Endothelial cell of umbilical vein (primary cell): ENCODE measurements around the gene COX8A. TPM values are rescaled to one million over a fixed set of nuclear protein-coding genes. Genes with fewer than 3 reads are reported as not detected.

Source experiments
- BruUV-seq: library from RNA; stranded (reverse); fragments of 400-500 nt; replicated peaks from 2 replicates; lab custom pipeline; 2021; lab: Mats Ljungman, UMichigan
- CTCF ChIA-PET: fragments of 300-600, 350-600 bp; sonication (Branson Sonifier 250); formaldehyde crosslinking; loops from one replicate; lab custom pipeline; 2021; ENCODE audit warnings: antibody characterized with exemption, inconsistent platforms; lab: Charles Lee
- POLR2A ChIA-PET: fragments of 300-600, 350-600 bp; sonication (Branson Sonifier 250); formaldehyde crosslinking; loops from one replicate; lab custom pipeline; 2021; ENCODE audit warnings: antibody characterized with exemption, inconsistent platforms; lab: Charles Lee
- DNase-seq: peaks from one replicate; pipeline ENCODE4 v3.0.0-alpha.2; 2011; ENCODE audit warnings: low read depth, low spot score
- FAIRE-seq: peaks from 2 replicates; lab custom pipeline; 2011; peaks lifted over from hg19 to GRCh38; lab: Jason Lieb, UNC
- H2AFZ ChIP-seq: 2 replicates; pipeline ENCODE4 v1.6.0; 2012; ENCODE audit warnings: low read depth, low read length, control low read depth, inconsistent platforms
- H3K27ac ChIP-seq: 2 replicates; pipeline ENCODE4 v1.5.1; 2011; ENCODE audit warnings: low read depth, mild to moderate bottlenecking, control low read depth, low read length, moderate library complexity; ENCODE audit not compliant: insufficient read depth
- H3K27me3 ChIP-seq, 2 experiments: 2 replicates each; pipeline versions ENCODE4 v1.6.0 to v1.6.1; 2011; ENCODE audit warnings: low read length in 2 of 2, mixed read lengths in 1 of 2; ENCODE audit not compliant: control insufficient read depth in 2 of 2, insufficient read depth in 2 of 2
- H3K36me3 ChIP-seq, 2 experiments: 2 replicates in 1 of 2; 3 replicates in 1 of 2; pipeline ENCODE4 v1.5.1; 2011; ENCODE audit warnings: low read length in 2 of 2, mild to moderate bottlenecking in 1 of 2, moderate library complexity in 1 of 2; ENCODE audit not compliant: control insufficient read depth in 2 of 2, insufficient read depth in 2 of 2; ENCODE audit errors: extremely low read depth in 1 of 2
- H3K4me1 ChIP-seq: 3 replicates; pipeline ENCODE4 v1.5.1; 2011; ENCODE audit warnings: mild to moderate bottlenecking, low read length; ENCODE audit not compliant: control insufficient read depth, insufficient read depth; ENCODE audit errors: extremely low read depth
- H3K4me2 ChIP-seq: 2 replicates; pipeline ENCODE4 v1.6.1; 2011; ENCODE audit warnings: low read length, control low read depth, mixed read lengths; ENCODE audit not compliant: insufficient read depth
- H3K4me3 ChIP-seq, 3 experiments: fragments of 200-600 bp in 1 of 3; sonication (generic), shearing (Covaris generic) in 1 of 3; replicated peaks in 1 of 3; 2 replicates each; pipeline ENCODE4 v1.5.1; 2011 to 2016; ENCODE audit warnings: control low read depth in 3 of 3, low read length in 3 of 3, mild to moderate bottlenecking in 2 of 3, inconsistent platforms in 1 of 3, low read depth in 1 of 3, moderate library complexity in 1 of 3; ENCODE audit not compliant: insufficient read depth in 1 of 3
- H3K79me2 ChIP-seq: 2 replicates; pipeline ENCODE4 v1.6.0; 2012; ENCODE audit warnings: low read length, inconsistent platforms; ENCODE audit not compliant: control insufficient read depth, insufficient read depth
- H3K9ac ChIP-seq: replicated peaks from 2 replicates; pipeline ENCODE3; 2011; ENCODE audit warnings: low read length, control low read depth; ENCODE audit not compliant: insufficient read depth; ENCODE audit errors: extremely low read depth
- H3K9me1 ChIP-seq: replicated peaks from 3 replicates; pipeline ENCODE4 v1.6.0; 2011; ENCODE audit warnings: mild to moderate bottlenecking, low read length; ENCODE audit not compliant: control insufficient read depth, insufficient read depth; ENCODE audit errors: extremely low read depth
- H3K9me3 ChIP-seq: replicated peaks from 2 replicates; pipeline ENCODE4 v1.5.1; 2012; ENCODE audit warnings: low read length, inconsistent platforms; ENCODE audit not compliant: control insufficient read depth, insufficient read depth
- H4K20me1 ChIP-seq: replicated peaks from 2 replicates; pipeline ENCODE3; 2011; ENCODE audit warnings: mild to moderate bottlenecking, low read length; ENCODE audit not compliant: control insufficient read depth, insufficient read depth; ENCODE audit errors: extremely low read depth
- CTCF ChIP-seq, 2 donors: IDR thresholded peaks; 1 replicate in 1 of 2; 2 replicates in 1 of 2; pipeline ENCODE4 v1.5.1; 2011; ENCODE audit warnings: low read length in 2 of 2, mild to moderate bottlenecking in 2 of 2, moderate library complexity in 2 of 2, control low read depth in 1 of 2, inconsistent platforms in 1 of 2, low read depth in 1 of 2; ENCODE audit not compliant: insufficient read depth in 1 of 2; ENCODE audit errors: extremely low read depth in 1 of 2
- EZH2 ChIP-seq: IDR thresholded peaks from 2 replicates; pipeline ENCODE4 v1.6.1; 2012; ENCODE audit warnings: borderline replicate concordance, low read depth, mild to moderate bottlenecking, moderate library complexity, low read length, inconsistent platforms; ENCODE audit not compliant: severe bottlenecking
- FOS ChIP-seq: IDR thresholded peaks from 2 replicates; pipeline ENCODE4 v1.6.1; 2011; ENCODE audit warnings: mild to moderate bottlenecking, low read length, moderate library complexity, borderline replicate concordance; ENCODE audit not compliant: insufficient read depth
- GATA2 ChIP-seq: IDR thresholded peaks from 2 replicates; pipeline ENCODE4 v1.7.0; 2011; ENCODE audit warnings: low read depth, mild to moderate bottlenecking, moderate library complexity, mixed read lengths, low read length; ENCODE audit not compliant: insufficient read length, insufficient read depth
- JUN ChIP-seq: IDR thresholded peaks from 2 replicates; pipeline ENCODE4 v1.6.1; 2011; ENCODE audit warnings: borderline replicate concordance, low read depth; ENCODE audit not compliant: insufficient read length, insufficient read depth
- MYC ChIP-seq: IDR thresholded peaks from one replicate; pipeline ENCODE4 v1.6.1; 2011; ENCODE audit warnings: mild to moderate bottlenecking, low read depth, low read length
- POLR2A ChIP-seq: IDR thresholded peaks from 2 replicates; pipeline ENCODE4 v1.6.1; 2012; ENCODE audit warnings: low read depth, mild to moderate bottlenecking, control low read depth, low read length
- POLR2AphosphoS5 ChIP-seq: IDR thresholded peaks from 2 replicates; pipeline ENCODE4 v1.6.1; 2012; ENCODE audit warnings: low read depth, mild to moderate bottlenecking, control low read depth, low read length, moderate library complexity; ENCODE audit not compliant: insufficient read depth
- dilution Hi-C: fragments of 300-500 bp; cut with MboI; formaldehyde crosslinking; loops from one replicate; pipeline ENCODE4 v1.15.0; 2019; ENCODE audit warnings: low sequenced_read_pairs; ENCODE audit not compliant: extremely low pct_ligation_motif_present
- intact Hi-C: fragments of 100-400 bp; cut with micrococcal nuclease; formaldehyde crosslinking; loops from one replicate; pipeline ENCODE4 v1.10.0; 2022
- polyA plus RNA-seq, 4 experiments: library from polyadenylated mRNA; depleted of rRNA in 3 of 4; stranded (reverse) in 3 of 4; unstranded in 1 of 4; fragments of >200 nt; gene quantifications; 2 replicates each; pipeline versions ENCODE4 v1.2.1 to v1.2.3, GENCODE V29; 2011 to 2012; ENCODE audit warnings: missing spikeins in 1 of 4
- total RNA-seq: library from RNA; stranded (reverse); gene quantifications from 2 replicates; pipeline ENCODE4 v1.2.3, GENCODE V29; 2021
- TF ChIP-seq, protein P1 (sequence below): IDR thresholded peaks from 2 replicates; pipeline ENCODE4 v1.6.1; 2011; ENCODE audit not compliant: insufficient read depth, insufficient read length

COX8A gene
- total and polyA plus RNA-seq, 2 donors (not counting 3 experiments of a cell fraction or from before 2014, with no cell fraction given), result 339 to 930 TPM

DNA sequence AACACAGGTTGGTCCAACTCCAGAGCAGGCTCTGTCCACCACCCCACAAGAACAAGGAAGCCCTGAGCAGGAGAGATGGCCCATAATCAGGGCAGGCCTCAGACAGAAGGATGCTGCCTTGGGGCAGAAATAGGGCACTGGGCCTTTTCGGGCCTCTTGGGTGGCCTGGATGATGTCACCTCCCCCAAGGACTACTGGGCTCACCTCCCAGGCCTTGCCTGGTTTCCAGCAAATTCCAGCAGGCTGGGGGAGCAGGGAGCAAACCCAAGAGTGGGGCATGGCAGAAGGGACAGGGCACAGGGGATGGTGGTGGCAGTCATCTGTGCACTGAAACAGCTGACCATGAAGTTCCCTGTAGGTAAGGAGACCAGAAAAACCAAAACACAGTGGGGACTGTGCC, 41.0 kb upstream of the COX8A start:
- BruUV-seq, result no TSS peak
- Histone ChIP-seq H3K9me3 (no peaks in the 10 kb centered on the region), H3K36me3 (no peaks in the 10 kb centered on the region), H4K20me1 (no peaks in the 10 kb centered on the region), H3K79me2 (no peaks in the 10 kb centered on the region), H3K4me2 (no peak overlapping the region), H3K27ac (no peak overlapping the region), H3K27me3 (peaks cover 1 to 2% of the 10 kb centered on the region in 2 experiments), H2AFZ (no peak overlapping the region), H3K9ac (no peak overlapping the region), H3K4me3 (no peak overlapping the region), H3K4me1 (peaks cover 6% of the 10 kb centered on the region), H3K9me1 (no peaks in the 10 kb centered on the region)
- FAIRE-seq, result no peak
- dilution Hi-C loops, result no loop called here
- DNase-seq, result no peak
- ChIA-PET CTCF (interaction anchor here (1.5 to 3.4 kb wide), 2 partner anchors 12 to 27 kb away, joined by 6 to 29 read pairs; no protein-coding TSS in a partner anchor), POLR2A (no interaction called here)
- TF ChIP-seq, protein P1, sequence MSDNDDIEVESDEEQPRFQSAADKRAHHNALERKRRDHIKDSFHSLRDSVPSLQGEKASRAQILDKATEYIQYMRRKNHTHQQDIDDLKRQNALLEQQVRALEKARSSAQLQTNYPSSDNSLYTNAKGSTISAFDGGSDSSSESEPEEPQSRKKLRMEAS, result no peak
- TF ChIP-seq POLR2A (no peak), FOS (no peak), EZH2 (no peak), CTCF (IDR thresholded peaks at IDR 0.05; ENCODE audit: extremely low read depth in 1 of 2, insufficient read depth in 1 of 2, low read depth in 1 of 2, low read length in 2 of 2) (no peak), GATA2 (no peak), JUN (no peak), MYC (no peak), POLR2AphosphoS5 (no peak)
- intact Hi-C loops, result no loop called here
